ENCODE data around the gene TTC23.
A peak's percentile ranks its signal among the peaks of the same experiment; 100 is the strongest.

Gene TTC23

DNA sequence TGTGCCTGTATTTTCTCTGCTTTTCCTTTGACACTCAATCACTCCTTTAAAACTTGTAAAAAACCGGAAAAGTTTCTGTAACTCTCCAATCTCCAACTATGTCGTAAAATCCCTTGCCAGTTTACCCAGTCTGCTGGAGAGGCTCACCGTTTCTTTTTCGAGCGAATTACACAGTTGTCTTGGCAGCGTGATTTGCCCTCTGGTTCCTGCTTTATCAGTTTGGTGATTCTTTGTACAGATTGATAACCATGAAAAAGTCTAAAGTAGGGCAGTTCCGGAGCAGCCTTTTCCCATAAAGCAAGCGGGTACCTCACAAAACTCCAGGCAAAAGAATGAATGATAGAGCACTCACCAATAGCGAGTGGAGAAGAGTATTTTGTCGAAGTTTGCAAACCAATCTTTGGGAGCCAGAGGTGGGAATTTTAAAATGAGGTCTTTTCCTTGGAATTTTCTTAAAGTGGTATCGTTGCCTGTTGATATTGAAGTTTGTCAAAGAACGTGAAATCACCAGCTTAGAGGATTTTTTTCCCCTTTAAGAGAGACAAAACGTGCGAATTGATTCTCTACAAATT lies at the start of gene TTC23:
Gene TTC23 (minus strand): TSS at position 312 of the 572 bp plus-strand sequence. CDS start 20,869 bp downstream, outside the sequence.
- peak; percentile 23 for DNase-seq

GRCh38 chr15:99296386-99296785 lies 47.0 kb upstream of the TTC23 start:
- no peak for DNase-seq

GRCh38 chr15:99295840-99296239 lies 46.5 kb upstream of the TTC23 start:
- no peak for DNase-seq

- no peak for DNase-seq
These were observed 42.3 kb upstream of the TTC23 start for GRCh38 chr15:99291643-99292042.

GRCh38 chr15:99283717-99284116 lies 34.3 kb upstream of the TTC23 start:
- DNase-seq = no peak

DNA sequence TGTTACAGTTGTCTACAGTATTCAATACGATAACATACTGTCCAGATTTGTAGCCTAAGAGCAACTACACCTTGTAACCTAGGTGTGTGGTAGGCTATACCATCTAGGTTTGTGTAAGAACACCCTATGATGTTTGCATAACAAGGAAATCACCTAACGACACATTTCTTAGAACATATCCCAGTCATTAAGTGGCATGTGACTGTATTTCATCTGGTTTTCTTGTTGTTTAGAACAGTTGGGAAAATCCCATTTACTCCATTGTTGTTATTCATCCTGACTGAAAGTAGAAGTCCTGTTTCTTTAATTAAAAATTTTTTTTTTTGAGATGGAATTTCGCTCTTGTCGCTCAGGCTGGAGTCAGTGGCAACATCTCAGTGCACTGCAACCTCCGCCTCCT lies 33.2 kb upstream of the TTC23 start:
- no peak for DNase-seq

GRCh38 chr15:99282121-99282520 lies 32.7 kb upstream of the TTC23 start:
- DNase-seq = no peak

GRCh38 chr15:99279827-99280226 lies 30.4 kb upstream of the TTC23 start:
- no peak for DNase-seq

DNA sequence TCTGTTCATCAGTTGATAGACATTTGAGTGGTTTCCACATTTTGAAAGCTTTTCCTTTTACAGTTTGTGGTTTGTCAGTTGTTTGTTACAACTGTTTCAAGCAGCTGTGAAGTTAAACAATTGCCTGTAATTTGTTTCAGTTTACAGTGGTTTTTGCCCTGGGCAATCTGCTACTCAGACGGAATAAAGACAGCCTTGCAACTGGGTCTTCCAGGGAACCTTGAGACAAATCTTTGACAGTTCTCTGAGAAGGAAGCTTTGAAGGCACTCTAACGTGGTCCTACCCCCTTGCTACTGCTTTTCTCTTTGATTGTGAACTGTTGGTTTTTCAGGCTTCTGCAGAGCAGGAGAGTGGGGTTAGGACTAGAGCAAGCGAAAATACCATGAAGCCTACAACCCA lies 29.9 kb upstream of the TTC23 start:
- no peak for DNase-seq

DNA sequence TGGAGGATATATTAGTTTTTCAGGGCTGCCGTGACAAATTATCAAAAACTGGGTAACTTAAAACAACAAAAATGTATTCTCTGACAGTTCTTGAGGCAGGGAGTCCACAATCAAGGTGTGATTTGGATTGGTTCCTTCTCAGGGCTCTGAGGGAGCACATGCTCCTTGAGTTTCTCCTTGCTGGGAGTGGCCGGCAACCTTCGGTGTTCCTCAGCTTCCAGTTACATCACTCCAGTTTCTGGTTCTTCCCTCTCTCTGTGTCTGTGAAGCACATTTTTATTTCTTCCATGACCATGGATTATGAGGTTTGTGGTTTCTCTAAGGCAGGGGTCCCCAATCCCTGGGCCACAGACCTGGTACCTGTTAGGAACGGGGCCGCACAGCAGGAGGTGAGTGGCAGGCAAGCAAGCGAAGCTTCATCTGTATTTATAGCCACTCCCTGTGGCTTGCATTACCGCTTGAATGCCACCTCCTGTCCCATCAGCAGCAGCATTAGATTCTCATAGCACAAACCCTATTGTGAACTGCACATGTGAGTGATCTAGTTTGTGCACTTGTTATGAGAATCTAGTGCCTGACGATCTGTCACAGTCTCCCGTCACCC lies 26.2 kb upstream of the TTC23 start:
- no peak for DNase-seq

DNA sequence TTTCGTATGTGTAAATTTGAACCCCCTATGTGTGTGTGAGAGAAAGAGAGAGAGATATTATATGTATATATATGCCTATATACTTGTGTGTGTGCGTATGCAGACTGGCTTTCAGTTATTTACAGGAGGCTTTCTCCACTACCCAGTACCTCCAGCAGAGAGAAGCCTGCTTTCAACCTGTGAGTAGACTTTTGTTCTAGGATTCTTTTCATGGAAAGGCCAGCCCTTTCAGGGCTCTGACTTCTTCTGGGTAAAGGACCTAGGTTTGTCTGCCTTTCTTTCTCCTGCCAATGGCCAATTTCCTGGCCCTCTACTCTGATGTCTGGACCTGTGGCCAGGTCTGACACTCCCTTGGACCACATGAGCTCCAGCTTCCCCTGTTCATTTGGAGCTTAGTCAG lies 25.7 kb upstream of the TTC23 start:
- DNase-seq = no peak

DNA sequence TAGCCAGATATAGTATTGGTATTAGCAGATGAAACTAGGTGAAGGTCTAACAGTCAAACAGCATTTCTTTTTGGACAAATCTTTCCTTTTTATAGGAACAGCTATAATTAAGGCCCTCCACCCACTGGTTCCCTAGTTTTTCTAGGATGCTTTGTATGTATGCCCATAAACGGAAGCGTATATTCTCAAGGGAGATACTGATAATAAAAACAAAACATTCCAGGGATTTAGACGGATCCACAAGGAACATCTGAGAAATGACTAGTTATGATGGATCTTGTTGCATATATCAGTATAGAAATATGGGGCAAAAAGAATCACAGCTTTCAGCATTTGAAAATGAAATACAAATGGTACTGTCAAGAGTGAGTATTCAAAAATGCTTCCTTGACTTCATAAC lies 24.4 kb upstream of the TTC23 start:
- DNase-seq = no peak

GRCh38 chr15:99268431-99268830 lies 19.1 kb upstream of the TTC23 start:
- DNase-seq = no peak

- DNase-seq = no peak
These were observed 18.6 kb upstream of the TTC23 start for GRCh38 chr15:99267957-99268356.

DNA sequence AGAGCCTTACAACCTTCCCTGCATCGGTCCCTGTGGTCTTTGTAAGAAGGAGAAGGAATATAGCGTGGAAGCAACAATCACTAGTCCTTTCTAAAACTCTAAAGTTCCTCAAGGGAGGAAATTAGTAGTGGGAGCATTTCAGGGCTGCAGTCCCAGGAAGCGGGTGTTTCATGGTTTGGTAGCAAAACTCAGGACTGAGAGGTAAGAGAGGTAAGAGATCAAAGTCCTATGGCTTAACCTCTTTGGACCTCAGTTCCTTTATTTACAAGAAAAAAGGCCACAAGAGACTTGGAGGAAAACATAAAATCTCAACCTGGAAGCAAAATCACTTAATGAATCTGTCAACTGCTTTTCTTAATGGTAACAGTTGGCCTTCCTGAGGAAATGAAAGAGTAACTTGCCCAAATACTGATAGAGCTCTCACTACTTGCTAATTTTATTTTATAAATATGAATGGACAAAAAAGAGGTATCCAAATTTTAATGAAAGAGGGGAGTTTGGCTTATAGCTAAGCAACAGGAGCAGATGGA lies 16.2 kb upstream of the TTC23 start:
- DNase-seq = no peak

GRCh38 chr15:99264125-99264524 lies 14.7 kb upstream of the TTC23 start:
- no peak for DNase-seq

GRCh38 chr15:99257107-99257750 lies 7.8 kb upstream of the TTC23 start:
- DNase-seq = no peak

DNA sequence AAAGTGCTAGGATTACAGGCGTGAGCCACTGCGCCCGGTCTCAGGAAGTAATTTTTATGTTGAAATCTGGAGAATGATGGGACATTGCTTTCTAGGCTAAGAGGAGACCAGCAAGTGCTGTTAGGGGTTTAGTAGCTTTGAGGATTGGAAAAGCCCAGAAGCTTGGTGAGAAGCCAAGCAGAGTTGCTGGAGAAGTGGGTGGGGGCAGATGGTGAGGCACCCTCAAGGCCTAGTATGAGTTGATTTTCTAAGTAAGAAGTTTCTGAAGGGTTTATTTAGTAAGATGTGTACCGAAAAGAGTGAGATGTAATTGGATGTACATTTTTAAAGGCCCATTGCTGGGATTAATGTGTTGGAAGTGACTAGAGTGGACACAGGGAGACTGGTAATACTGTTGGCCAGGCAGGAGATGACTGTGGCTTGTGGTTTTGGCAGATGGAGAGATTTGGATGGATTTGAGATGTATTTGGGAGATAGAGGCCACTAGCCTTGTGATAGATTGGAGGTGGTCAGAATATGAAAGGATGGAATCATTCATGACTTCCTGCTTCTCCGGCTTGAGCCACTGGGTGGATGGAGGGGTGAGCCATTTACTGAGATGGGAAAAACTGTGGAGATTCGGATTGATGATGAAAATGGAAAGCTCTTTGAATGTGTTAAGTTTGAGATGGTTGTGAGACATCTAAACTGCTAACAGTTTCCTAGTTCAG lies 4.2 kb upstream of the TTC23 start:
- DNase-seq = no peak

DNA sequence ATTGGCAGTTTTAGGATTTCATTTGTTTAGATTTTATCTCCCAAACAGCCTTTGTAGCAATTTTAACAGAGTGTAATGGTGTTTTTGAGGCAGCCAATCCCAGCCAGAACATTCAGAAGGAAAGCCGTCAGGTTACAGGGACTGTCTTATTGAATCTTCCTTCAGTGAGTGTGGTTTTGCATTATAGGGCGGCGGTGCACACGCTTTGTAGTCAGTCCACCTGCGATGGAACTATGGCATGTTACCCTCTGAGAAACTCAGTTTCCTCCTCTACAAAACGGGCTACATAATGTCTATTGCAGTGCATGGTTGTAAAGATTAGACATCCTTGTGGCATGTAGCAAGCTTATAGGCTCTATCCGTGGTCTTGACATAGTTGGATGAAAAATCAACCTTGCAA lies 2.9 kb upstream of the TTC23 start:
- DNase-seq = no peak

DNA sequence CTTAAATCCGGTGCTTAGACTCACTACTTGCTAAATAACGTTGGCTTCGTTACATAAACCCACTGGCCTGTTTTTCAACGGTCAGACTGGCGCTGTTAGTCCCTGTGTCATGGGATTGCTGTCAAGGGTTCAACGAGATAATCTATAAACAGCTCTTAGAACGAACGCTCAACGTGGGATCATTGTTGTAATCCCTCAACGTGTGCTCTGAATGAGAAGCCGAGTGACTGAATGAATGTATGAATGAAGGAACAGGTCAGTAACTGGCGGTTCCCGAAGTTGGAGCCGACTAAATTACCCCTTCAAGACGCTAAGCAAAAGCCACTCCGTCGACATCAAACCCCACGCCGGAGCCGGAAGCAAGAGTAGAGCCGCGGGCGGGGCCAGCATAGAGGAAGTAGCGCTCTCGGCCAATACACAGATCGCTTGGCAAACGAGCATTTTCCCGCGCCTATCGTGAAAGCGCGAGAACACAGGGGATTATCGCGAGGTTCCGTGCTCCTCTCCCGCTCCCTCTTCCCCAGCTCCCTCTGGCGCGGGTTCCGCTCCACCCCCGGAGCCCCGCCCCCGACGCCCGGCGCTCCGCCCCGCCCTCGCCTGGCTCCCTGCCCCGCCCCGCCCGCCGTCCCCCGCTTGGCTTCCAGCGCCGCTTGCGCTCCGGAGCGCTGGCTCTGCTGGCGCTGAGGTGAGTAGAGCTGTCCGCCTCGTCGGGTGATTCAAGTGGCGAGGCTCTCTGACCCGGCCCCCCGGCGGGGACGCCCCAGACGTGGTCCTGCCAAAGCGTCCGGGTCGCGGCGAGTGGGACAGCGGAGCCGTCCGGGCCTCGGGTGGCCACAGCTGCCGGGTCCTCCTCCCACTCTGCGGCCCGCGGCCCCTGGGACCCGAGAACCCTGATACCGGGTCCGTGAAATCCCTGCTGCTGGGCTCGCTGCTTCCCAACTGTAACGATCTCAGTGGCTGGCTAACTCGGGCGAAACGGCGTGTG lies 1.8 kb upstream of the TTC23 start, which contains the start of gene LRRC28:
Gene LRRC28 (plus strand): TSS at position 625 of the 985 bp plus-strand sequence. CDS start 4,477 bp downstream, outside the sequence.
- DNase-seq = peak; percentile 98

GRCh38 chr15:99250494-99250856 lies 1.1 kb upstream of the TTC23 start:
- no peak for DNase-seq

- no peak for DNase-seq
These were observed 620 bp upstream of the TTC23 start for GRCh38 chr15:99250001-99250400.

Measured in DMS53 (cell line).